CD4-positive, alpha-beta T cell treated with Interferon gamma for 1 hour (primary cell): ENCODE data around the gene FAM120A.
A peak's percentile ranks its signal among the peaks of the same experiment; 100 is the strongest.
"Not testable (repeated sequence)": the region's sequence is repeated elsewhere in the genome, so short reads cannot be mapped to it uniquely, and the experiment has no call there.

Source experiments
- DNase-seq: peaks from one replicate; pipeline ENCODE4 v3.0.0-alpha.2; 2020

FAM120A gene

DNA sequence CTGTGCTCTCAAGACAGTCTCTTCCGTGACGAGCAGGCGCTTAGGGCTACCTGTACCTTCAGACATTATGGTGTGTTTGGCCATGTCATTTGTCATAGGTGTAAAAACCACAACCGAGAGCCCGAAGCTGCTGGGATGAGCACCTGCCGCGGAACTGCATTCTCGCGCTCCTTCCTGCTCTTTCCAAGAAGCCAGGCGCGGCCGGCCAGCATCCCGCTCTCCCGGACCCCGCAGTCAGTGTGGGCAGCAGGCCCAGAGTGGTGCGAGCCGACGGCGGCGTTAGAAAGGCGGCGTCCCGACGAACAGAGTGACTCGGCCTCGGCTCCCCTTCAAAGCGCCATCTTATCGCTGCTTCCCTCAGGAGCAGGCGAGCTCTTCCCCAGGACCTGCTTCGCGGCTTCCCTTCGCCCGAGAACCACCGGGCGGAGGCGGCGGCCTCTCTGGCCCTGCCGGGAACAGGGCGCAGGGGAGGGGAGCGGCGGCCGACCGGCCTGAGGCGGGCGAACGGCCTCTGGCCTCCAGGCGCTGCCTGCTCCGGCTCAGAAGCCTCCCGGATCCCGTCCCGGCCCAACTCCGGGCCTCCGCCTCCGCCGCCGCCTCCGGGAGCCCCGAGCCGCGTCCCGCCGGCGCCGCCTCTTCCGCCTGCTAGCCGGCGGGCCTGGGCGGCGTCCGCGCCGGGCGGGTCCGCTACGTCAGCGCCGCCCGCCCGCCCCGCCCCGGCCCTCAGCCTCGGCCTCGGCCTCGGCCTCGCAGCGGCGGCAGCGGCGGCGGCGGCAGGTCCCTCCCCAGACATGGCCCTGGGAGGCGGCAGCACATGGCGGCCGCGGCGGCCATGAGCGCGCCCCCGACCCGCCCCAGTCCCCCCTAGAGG, at the start of gene FAM120A:
TSS of gene FAM120A (plus strand) at position 741 of the 871 bp plus-strand sequence. CDS start 231 bp downstream, outside the sequence.
- peak; percentile 80 for DNase-seq

DNA sequence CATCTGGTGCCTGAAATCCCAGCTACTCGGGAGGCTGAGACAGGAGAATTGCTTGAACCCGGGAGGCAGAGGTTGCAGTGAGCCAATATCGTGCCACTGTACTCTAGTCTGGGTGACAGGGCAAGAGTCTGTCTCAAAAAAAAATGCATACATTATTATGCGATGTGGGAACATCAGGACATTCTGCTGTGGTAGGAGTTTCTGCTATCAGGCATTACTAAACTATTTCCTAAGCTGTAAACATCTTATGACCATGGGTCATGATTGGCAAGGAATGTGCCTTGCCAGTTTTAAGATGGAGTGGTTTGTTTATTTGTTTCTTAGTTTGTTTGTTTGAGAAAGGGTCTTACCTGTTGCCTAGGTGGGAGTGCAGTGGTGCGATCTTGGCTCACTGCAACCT, 45.1 kb upstream of the FAM120A start:
- no peak for DNase-seq

- no peak for DNase-seq
These were observed 38.0 kb upstream of the FAM120A start for GRCh38 chr9:93413530-93413929.

DNA sequence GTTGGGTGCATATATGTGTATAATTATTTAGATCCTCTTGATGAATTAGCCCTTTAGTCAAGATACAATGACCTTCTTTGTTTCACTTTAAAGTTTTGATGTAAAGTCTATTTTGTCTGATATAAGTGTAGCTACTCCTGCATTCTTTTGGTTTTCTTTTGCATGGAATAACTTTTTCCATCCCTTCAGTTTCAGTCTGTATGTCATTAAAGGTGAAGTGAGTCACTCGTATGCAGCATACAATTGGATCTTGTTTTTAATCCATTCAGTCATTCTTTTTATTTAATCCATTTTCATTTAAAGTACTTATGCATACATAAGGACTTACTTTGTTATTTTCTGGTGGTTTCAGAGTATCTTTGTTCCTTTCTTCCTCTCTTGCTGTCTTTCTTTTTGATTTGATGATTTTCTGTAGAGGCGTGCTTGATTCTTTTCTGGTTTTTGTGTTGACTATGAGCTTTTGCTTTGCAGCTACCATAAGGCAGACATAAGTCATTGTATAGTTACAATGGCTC, 36.3 kb upstream of the FAM120A start:
- DNase-seq, result no peak

DNA sequence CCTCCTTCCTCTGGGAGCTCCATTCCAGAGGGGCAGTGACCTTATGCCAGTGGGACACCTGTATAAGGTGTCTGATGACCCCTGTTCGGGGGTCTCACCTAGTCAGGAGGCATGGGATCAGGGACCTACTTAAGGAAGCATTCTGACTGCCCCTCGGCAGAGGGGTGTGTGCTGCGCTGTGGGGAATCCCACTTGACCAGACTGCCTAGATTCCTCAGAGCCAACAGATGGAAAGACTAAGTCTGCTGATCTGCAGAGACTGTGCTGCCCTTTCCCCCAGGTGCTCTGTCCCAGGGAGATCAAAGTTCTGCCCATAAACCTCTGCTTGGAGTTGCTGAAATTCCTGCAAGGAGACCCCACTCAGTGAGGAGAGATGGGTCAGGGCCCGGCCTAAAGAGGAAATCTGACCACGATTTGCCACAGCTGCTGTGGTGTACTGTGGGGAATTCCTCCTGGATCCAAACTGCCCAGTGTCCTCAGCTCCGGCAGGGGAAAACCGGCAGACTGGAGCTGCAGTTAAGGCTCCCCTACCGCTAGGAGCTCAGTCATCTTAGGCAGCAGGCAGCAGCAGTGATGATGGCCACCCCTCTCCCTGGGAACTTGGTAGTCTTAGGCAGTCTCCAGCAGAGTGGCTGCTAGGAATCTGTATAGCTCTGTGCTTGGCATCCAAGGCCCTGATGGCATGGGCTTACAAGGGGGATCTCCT, 34.8 kb upstream of the FAM120A start:
- no peak for DNase-seq

DNA sequence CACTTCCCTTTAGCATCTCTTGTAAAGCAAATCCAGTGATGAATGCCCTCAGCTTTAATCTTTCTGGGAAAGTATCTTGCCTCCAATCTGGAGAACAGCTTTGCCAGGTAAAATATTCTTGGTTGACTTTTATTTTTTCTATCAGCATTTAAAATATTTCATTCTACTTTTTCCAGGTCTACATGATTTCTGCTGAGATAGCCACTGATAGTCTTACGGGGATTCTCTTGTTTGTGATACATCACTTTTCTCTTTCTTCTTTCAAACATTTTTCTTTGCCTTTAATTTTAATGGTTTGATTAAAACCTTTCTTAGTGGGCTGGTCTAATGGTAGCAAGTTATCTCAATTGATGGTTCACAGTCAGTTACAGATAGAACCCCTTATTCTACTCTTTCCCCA, 33.9 kb upstream of the FAM120A start:
- no peak for DNase-seq

GRCh38 chr9:93419023-93419422, 32.5 kb upstream of the FAM120A start:
- DNase-seq, result no peak

GRCh38 chr9:93422977-93423616, 28.4 kb upstream of the FAM120A start:
- DNase-seq, result no peak

DNA sequence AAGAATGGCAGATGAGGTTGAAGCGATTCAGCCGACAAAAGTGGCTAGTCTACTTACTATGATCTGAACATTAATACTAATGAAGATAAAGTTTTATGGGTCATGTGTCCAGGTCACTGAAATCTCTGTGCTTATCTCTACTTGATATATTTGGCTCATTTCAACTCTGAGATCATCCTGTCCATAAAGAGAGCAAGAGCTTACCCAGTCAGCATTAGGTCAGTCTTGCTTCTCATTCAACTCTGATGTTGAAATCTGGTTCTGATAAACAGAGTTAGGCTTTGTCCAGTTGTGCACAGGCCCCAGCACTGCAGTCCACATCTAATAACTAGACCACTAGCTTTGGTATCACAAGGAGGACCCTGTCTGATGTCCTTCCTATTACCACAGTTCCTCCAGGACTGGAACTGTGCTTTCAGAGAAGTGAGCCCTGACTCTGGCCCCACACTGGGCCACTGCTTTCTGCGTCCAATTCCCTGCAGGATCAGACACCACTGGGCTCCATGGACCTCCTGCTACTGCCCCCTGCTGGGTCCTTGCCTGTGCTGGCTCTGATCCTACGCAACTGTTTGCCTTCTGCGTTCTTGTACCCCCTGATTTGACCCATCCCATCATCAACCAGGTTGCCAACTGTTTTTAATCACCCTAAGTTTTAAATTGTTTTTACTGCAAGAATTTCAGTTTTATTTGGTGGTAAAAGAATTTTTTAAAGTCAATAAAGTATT, 23.7 kb upstream of the FAM120A start:
- no peak for DNase-seq

DNA sequence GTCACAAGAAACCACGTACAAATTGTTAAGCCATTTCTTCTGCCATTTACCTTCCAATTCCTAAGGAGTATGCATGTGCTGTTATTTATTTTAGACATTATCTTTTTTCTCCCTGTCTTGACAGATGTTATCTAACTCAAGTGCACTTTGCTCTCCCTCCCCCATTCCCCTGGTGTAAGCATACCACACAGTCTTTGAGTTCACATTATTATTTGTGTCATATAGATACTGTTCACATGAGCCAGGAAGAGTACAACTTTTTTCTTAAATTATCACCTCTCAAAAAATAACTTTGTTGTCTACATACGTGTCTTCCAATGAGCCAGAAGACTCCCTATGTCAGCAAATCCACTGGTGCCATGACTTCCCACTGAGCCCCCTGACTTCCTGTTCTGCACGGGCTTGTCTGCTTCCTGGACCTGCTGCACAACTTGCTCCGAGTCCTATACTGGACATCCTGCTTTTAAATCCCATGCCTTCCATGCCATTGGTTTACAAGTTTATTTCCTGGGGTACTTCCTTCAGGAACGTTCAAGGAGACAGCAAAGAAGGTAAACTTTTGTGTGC, 19.9 kb upstream of the FAM120A start:
- DNase-seq, result no peak

DNA sequence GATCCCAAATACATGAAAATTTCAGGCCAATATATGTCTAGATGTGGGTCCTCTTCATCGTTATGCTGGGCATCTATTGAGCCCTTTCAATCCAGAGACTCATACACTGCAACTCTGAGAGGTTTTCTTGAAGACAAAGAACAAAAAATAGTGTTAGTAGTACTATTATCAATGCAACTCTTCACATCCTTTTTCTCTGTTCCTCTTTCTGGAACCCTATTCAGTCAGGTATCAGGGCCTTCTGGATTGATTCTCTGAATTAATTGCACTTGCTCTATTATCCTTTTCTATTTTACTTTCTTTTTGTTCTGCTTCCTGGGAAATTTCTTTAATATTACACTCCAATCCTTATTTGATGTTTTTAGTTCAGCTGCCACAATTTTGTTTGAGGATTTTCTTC, 18.5 kb upstream of the FAM120A start:
- DNase-seq, result no peak

DNA sequence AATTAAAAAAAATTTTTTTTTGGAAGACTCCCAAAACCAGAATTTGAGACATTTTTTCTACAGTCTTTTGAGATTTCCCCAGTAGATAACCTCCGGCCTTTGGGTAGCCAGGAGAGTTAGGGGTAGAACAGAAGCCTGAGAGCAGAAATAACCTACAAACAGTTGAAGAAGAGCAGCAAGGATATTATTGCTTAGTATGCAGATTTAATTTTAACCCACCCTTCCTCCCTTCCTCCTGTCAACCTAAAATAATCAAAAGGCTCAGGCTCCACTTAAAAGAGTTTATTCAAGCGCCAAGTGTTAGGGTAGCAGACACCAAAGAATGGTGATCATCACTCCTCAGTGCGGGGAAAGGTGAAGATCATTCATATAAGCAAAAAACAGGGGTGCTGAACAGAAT, 17.4 kb upstream of the FAM120A start:
- DNase-seq, result no peak

GRCh38 chr9:93435386-93435785, 16.1 kb upstream of the FAM120A start:
- no peak for DNase-seq

DNA sequence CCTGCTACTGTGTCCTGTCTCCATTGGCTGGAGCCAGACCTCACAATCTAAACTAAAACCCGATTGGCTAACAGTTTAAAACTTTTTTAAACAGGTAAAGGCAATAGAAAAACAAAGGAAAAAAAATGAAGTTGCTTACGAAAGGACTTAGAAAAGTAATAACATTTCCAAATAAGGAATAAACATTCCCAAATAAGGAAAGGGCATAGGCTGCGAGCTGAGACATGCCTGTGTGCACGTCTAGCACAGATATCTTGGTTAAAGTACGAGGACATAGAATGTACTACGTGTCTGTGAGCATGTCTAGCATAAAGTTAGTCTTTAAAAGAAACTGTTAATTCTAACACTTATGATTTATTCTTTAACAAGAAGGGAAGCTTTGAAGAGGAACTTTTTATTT, 15.3 kb upstream of the FAM120A start:
- DNase-seq, result no peak

DNA sequence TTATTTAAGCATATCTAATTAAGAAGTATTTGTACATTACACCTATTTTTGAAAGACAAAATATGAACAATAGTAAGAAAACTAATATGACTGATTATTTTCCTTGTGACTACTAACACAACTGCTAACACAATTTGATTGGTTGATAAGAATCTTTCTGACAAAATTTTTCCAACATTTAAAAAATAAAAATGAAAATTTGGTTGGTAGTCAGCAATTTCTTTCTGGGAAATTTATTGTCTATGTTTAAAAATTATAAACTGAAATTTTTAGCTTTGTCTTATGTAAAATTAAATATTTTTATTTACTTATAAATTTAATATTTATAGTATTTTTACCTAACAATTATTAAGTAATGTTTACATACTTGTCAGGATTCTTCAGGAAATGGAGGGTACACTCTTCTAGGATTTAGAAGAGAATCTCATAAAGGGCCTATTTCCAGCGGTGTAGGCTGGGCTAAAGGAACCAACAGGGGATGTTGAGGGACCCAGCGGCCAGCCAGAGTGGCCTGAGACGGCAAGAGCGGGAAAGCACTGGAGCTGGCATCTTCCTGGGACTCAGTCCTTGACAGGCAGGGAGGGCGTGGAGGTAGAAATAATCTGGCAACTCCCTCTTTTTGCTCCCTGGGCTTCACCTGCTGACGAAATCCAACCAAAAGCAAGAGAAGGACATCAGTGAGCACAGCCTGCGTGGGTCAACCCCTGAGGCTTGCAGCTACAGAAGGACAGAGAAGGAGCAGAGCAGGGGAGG, 14.7 kb upstream of the FAM120A start:
- DNase-seq, result no peak

GRCh38 chr9:93437996-93438395, 13.5 kb upstream of the FAM120A start:
- no peak for DNase-seq

GRCh38 chr9:93439301-93439700, 12.2 kb upstream of the FAM120A start:
- not testable (repeated sequence) for DNase-seq

- DNase-seq, result no peak
These were observed 10.4 kb upstream of the FAM120A start for GRCh38 chr9:93440896-93441580.

DNA sequence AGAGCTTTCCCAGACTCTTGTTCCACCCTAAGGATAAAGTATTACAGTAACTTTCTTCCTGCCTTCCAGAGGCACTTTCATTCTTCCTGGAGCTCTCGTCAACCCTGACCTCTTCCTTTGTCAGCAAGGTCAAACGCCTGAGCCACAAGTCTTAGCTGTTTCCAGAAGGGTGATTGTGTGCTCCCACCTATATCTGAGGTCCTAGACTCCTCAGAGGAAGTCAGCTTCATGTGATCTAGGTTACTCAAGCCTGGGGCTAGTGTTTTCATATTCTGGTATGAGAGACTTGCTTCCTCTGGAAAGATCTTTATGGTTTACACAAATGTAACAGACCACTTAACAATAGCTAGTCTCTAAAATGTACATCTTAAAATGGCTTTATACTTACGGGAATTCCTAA, 5.4 kb upstream of the FAM120A start:
- DNase-seq, result no peak

DNA sequence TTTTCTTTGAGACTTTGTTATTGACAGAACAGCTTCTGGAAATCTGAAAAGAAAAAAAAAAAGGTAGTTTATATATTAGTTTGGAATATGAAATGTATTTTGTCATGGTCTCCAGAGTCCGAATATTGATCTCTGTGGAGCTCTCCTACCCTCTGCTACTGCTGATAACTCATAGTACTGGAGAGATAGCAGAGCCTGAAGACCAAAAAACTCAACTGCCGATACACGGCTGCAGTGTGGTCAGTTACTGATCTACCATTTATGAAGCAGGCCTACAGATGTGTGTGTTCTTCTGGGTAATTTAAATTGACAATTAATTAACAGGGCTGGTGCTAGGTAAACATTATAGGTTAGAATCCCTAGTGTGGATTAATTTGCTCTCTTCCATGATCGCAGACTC, 3.8 kb upstream of the FAM120A start:
- DNase-seq, result no peak
